Stimulated activated naive CD8-positive, alpha-beta T cell treated with anti-CD3 and anti-CD28 coated beads, Interleukin-15, amount 100 ng/mL, for 72 hours (primary cell): Measurements from ENCODE around the gene FNBP1.
"Not testable (repeated sequence)": the region's sequence is repeated elsewhere in the genome, so short reads cannot be mapped to it uniquely, and the experiment has no call there.

Experiments
- ATAC-seq: fragments of 150-1000 bp; cut with Tn5 transposase; 2 replicates; pipeline ENCODE4 v1.10.0; 2021; ENCODE audit warnings: mild to moderate bottlenecking, moderate library complexity
- DNase-seq, 2 donors: peaks; one replicate each; pipeline ENCODE4 v3.0.0; 2021 to 2022
- H3K27ac Mint-ChIP-seq, 2 donors: one replicate each; pipeline ENCODE4 v1.8.0; 2022; ENCODE audit warnings: mild to moderate bottlenecking in 2 of 2, mixed read lengths in 2 of 2, moderate library complexity in 2 of 2
- H3K27me3 Mint-ChIP-seq: one replicate; pipeline ENCODE4 v1.8.0; 2022; ENCODE audit warnings: mixed read lengths
- H3K4me1 Mint-ChIP-seq: one replicate; pipeline ENCODE4 v1.8.0; 2022; ENCODE audit warnings: mild to moderate bottlenecking, mixed read lengths
- H3K4me3 Mint-ChIP-seq, 2 donors: one replicate each; pipeline ENCODE4 v1.8.0; 2022; ENCODE audit warnings: mild to moderate bottlenecking in 2 of 2, mixed read lengths in 2 of 2, moderate library complexity in 1 of 2
- H3K9me3 Mint-ChIP-seq, 2 donors: one replicate each; pipeline ENCODE4 v1.8.0; 2022; ENCODE audit warnings: mixed read lengths in 2 of 2

Gene FNBP1

GRCh38 chr9:129895376-129896268 is 147.4 kb downstream of the FNBP1 start:
- Mint-ChIP-seq H3K9me3 (peaks cover 5 to 14% of the 10 kb centered on the region in 2 donors), H3K4me3 (peak overlapping the region; percentile 3 to 35), H3K27me3 (no peaks in the 10 kb centered on the region), H3K4me1 (peaks cover 95% of the 10 kb centered on the region), H3K27ac (peak overlapping the region; percentile 90 to 92)
- peak; percentile 57 to 79 for DNase-seq
- peak; percentile 67 for ATAC-seq

- H3K27ac Mint-ChIP-seq, result peak overlapping the region; percentile 90 to 92
- no peaks in the 10 kb centered on the region for H3K27me3 Mint-ChIP-seq
- no peak for ATAC-seq
- DNase-seq, result peak; percentile 38 to 46
- peaks cover 5 to 14% of the 10 kb centered on the region in 2 donors for H3K9me3 Mint-ChIP-seq
- H3K4me3 Mint-ChIP-seq, result peak overlapping the region; percentile 48 to 51
- H3K4me1 Mint-ChIP-seq, result peaks cover 95% of the 10 kb centered on the region
Measured at GRCh38 chr9:129894120-129894823, 148.7 kb downstream of the FNBP1 start.

- Mint-ChIP-seq H3K27ac (peak overlapping the region; percentile 97 to 99), H3K4me1 (peaks cover 96% of the 10 kb centered on the region), H3K27me3 (no peaks in the 10 kb centered on the region), H3K9me3 (peaks cover 0 to 5% of the 10 kb centered on the region in 2 donors), H3K4me3 (peak overlapping the region; percentile 86 to 91)
- DNase-seq (peak in 1 of 2 donors; percentile 35), ATAC-seq (no peak)
Measured at GRCh38 chr9:129891569-129891968, 151.4 kb downstream of the FNBP1 start.

- Mint-ChIP-seq H3K4me1 (peaks cover 92% of the 10 kb centered on the region), H3K4me3 (peak overlapping the region; percentile 86 to 91), H3K27ac (peak overlapping the region; percentile 97 to 99)
- DNase-seq, H3K27me3 Mint-ChIP-seq, ATAC-seq, H3K9me3 Mint-ChIP-seq: not testable (repeated sequence)
Measured at GRCh38 chr9:129890718-129891299, 152.2 kb downstream of the FNBP1 start.

- peak overlapping the region; percentile 98 to 99 for H3K27ac Mint-ChIP-seq
- peak overlapping the region; percentile 86 to 91 for H3K4me3 Mint-ChIP-seq
- H3K9me3 Mint-ChIP-seq, result no peaks in the 10 kb centered on the region
- DNase-seq (peak; percentile 71 to 82), ATAC-seq (peak; percentile 1)
- no peaks in the 10 kb centered on the region for H3K27me3 Mint-ChIP-seq
- H3K4me1 Mint-ChIP-seq, result peaks cover 85% of the 10 kb centered on the region
Measured at GRCh38 chr9:129889941-129890717, 152.9 kb downstream of the FNBP1 start.

- ATAC-seq, result no peak
- peak overlapping the region; percentile 98 to 99 for H3K27ac Mint-ChIP-seq
- DNase-seq, result peak; percentile 62 to 70
- no peaks in the 10 kb centered on the region for H3K27me3 Mint-ChIP-seq
- H3K4me1 Mint-ChIP-seq, result peaks cover 82% of the 10 kb centered on the region
- H3K4me3 Mint-ChIP-seq, result peak overlapping the region; percentile 86 to 91
- no peaks in the 10 kb centered on the region for H3K9me3 Mint-ChIP-seq
Measured at GRCh38 chr9:129889122-129889940, 153.7 kb downstream of the FNBP1 start.

GRCh38 chr9:129888293-129889121 is 154.5 kb downstream of the FNBP1 start:
- DNase-seq, result peak; percentile 95 to 99

GRCh38 chr9:129887334-129888292 is 155.4 kb downstream of the FNBP1 start:
- Mint-ChIP-seq H3K27ac (peak overlapping the region; percentile 98 to 99), H3K4me3 (peak overlapping the region; percentile 86 to 91), H3K27me3 (no peaks in the 10 kb centered on the region), H3K4me1 (peaks cover 77% of the 10 kb centered on the region), H3K9me3 (no peaks in the 10 kb centered on the region)
- DNase-seq (peak; percentile 76 to 88), ATAC-seq (peak; percentile 26)

More at GRCh38 chr9:129888293-129889121, 154.5 kb downstream of the FNBP1 start:
- peak overlapping the region; percentile 86 to 91 for H3K4me3 Mint-ChIP-seq
- peak; percentile 67 for ATAC-seq
- H3K27me3 Mint-ChIP-seq, result no peaks in the 10 kb centered on the region
- peaks cover 85% of the 10 kb centered on the region for H3K4me1 Mint-ChIP-seq
- H3K9me3 Mint-ChIP-seq, result no peaks in the 10 kb centered on the region
- peak overlapping the region; percentile 98 to 99 for H3K27ac Mint-ChIP-seq

- peak; percentile 86 to 87 for DNase-seq
- H3K4me1 Mint-ChIP-seq, result peaks cover 66% of the 10 kb centered on the region
- H3K27ac Mint-ChIP-seq, result peak overlapping the region; percentile 98 to 99
- no peaks in the 10 kb centered on the region for H3K27me3 Mint-ChIP-seq
- peak overlapping the region; percentile 86 to 91 for H3K4me3 Mint-ChIP-seq
- no peaks in the 10 kb centered on the region for H3K9me3 Mint-ChIP-seq
- ATAC-seq, result peak; percentile 19
Measured at GRCh38 chr9:129886226-129887174, 156.5 kb downstream of the FNBP1 start.

GRCh38 chr9:129885670-129886106 is 157.3 kb downstream of the FNBP1 start:
- H3K27ac Mint-ChIP-seq, result peak overlapping the region; percentile 98 to 99
- no peaks in the 10 kb centered on the region for H3K27me3 Mint-ChIP-seq
- peaks cover 58% of the 10 kb centered on the region for H3K4me1 Mint-ChIP-seq
- ATAC-seq (peak; percentile 48), DNase-seq (peak; percentile 96)
- no peaks in the 10 kb centered on the region for H3K9me3 Mint-ChIP-seq
- H3K4me3 Mint-ChIP-seq, result peak overlapping the region; percentile 86 to 91

GRCh38 chr9:129885018-129885669 is 157.8 kb downstream of the FNBP1 start:
- no peak for ATAC-seq
- Mint-ChIP-seq H3K27ac (peak overlapping the region; percentile 98 to 99), H3K27me3 (no peaks in the 10 kb centered on the region), H3K9me3 (no peaks in the 10 kb centered on the region), H3K4me3 (peak overlapping the region; percentile 86 to 91), H3K4me1 (peaks cover 53% of the 10 kb centered on the region)
- peak; percentile 55 to 64 for DNase-seq
